ENCODE results near the gene WNT6.

Gene WNT6

DNA sequence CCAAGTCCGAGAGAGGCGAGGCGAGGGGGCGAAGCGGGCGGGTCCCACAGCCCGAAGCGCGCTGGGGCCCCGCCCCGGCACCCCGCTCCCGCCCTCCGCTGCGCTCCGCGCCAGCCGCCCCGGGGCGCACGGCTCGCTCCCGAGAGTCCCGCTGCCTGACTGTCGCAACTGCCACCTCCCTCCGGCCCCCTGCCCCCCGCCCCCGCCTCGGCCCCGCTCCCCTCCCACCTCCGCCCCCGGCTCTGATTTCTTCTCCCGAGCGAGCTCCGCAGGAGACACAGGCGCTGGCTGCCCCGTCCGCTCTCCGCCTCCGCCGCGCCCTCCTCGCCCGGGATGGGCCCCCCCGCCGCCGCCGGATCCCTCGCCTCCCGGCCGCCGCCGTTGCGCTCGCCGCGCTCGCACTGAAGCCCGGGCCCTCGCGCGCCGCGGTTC lies at the start of gene WNT6:
TSS of gene WNT6 (plus strand) at position 250 of the 432 bp plus-strand sequence. CDS start 233 bp downstream, outside the sequence.
- DNase-seq = no peak

GRCh38 chr2:218810256-218810655 lies 49.3 kb upstream of the WNT6 start:
- DNase-seq = no peak

DNA sequence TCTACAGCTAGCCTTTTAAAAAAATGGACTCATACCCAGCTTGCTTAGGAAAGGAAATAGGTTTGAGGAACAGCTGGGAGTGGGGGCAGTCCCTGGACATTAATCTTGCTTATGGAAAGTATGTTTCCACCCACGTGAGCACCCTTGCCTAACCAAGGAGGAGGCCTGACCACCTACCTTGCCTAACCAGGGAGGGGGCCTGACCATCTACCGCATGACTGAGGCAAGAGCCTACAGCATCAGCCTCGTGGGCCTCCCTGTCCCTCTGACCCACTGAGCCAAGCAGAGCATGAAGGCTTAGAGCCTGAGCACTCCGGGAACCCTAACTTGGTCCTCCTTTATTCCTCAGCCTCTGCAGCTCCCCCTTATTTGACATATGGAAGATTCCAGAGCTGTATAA lies 48.2 kb upstream of the WNT6 start:
- DNase-seq = no peak

DNA sequence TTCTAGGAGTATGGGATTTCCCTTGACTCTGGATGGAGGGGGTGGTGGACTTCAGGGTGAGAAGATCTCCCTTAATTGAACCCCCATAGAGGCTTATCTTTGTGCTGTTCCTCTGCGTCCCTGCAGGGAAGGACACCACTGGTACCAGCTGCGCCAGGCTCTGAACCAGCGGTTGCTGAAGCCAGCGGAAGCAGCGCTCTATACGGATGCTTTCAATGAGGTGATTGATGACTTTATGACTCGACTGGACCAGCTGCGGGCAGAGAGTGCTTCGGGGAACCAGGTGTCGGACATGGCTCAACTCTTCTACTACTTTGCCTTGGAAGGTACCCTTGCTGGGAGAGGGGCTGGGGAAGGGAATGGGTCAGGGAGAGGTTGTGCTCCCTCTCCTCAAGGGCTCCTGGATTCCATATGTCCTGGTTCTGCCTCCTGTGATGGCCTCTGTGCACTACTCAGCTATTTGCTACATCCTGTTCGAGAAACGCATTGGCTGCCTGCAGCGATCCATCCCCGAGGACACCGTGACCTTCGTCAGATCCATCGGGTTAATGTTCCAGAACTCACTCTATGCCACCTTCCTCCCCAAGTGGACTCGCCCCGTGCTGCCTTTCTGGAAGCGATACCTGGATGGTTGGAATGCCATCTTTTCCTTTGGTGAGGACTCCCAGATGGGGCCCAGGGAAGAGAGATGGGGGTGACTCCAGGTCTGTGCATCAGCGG lies 47.3 kb upstream of the WNT6 start:
- DNase-seq = no peak

- no peak for DNase-seq
Measured at GRCh38 chr2:218812861-218813260, 46.7 kb upstream of the WNT6 start.

DNA sequence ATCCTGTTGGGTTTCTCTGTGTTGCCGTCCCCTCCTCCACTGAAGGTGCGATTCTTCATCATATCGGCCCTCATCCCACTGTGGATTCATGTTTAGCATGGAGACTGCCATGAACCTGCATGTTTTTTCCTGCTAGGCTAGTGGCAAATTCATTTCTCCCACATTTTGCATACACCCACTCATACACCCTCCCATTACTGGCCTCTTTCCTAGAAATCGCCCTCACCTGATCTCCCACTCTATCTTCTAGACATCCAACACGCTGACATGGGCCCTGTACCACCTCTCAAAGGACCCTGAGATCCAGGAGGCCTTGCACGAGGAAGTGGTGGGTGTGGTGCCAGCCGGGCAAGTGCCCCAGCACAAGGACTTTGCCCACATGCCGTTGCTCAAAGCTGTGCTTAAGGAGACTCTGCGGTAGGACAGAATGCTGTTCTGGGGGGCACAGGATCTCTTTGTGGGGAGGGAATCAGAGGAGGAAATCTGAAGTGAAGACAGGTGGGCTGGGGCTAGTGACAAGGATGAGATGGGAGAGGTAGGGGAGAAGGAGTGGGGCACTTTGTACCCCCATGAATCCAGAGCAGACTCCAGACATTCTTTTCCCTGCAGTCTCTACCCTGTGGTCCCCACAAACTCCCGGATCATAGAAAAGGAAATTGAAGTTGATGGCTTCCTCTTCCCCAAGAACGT lies 45.7 kb upstream of the WNT6 start:
- no peak for DNase-seq

- DNase-seq = no peak
Measured at GRCh38 chr2:218814540-218815243, 44.9 kb upstream of the WNT6 start.

DNA sequence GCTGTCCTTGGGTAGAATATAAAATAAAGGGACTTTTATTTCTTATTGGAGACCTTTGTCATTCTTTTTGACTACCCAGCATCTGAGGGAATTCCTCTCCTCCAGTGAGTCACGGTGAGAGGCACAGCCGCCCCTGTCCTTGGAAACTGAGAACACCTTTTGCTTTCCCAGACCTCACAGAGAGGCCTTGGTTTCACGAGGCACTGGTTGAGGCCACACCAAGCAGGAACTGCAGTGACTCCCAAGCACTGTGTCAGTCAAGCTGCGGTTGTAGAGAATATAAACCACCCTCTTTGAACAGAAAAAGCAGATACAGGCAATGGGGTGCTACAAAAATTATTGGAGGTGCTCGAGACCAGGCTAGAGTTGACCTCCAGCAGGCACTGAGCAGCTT lies 44.4 kb upstream of the WNT6 start:
- DNase-seq = no peak

DNA sequence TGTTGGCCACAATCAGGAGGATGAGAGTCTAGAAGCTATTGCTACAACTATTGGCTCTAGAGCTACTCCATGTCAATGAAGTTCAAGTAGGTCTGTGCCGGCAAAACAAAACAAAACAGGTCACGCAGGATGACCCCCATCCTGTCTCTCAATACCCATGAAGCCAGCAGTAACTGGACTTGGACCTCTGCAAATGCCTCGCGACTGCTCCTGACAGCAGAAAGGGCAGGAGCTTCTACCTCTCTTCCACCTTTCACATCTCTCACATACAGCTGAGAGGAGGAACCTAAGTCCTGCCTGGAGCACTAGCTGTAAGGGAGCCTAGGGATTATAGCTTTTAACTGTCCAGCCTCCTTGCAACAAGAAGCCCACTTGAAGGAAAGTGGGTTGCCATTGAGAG lies 44.0 kb upstream of the WNT6 start:
- DNase-seq = no peak

- no peak for DNase-seq
Measured at GRCh38 chr2:218816561-218817011, 43.0 kb upstream of the WNT6 start.

- DNase-seq = no peak
Measured at GRCh38 chr2:218819093-218819492, 40.5 kb upstream of the WNT6 start.

GRCh38 chr2:218820746-218821369 lies 38.7 kb upstream of the WNT6 start:
- DNase-seq = no peak

DNA sequence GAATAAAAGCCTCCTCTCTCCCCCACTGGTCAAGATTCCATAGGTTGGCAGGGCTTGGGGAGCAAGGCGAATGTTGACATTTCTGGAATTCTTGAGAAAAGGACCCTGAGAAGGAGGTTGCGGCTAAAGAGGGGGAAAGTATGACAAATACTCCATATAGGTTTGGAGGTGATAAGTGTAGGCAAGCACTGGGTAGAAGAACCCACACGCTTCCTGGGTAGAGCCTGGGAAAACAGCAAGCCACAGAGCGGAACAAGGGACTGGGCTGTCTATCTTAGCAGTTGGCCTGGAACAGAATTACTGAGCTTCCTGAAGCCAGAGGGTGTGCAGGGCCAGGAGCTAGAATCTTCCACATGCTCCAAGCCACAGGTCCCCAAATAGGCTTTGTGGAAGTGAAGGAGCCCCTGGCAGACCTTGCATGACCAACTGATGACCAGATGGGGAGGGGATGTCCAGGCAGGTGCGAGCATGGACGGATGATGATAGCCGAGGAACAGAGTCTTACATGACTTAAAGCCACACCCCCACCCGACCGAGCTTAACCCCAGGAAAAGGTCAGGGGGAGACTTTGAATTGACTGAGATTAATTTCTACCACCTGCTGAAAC lies 37.9 kb upstream of the WNT6 start:
- DNase-seq = no peak

DNA sequence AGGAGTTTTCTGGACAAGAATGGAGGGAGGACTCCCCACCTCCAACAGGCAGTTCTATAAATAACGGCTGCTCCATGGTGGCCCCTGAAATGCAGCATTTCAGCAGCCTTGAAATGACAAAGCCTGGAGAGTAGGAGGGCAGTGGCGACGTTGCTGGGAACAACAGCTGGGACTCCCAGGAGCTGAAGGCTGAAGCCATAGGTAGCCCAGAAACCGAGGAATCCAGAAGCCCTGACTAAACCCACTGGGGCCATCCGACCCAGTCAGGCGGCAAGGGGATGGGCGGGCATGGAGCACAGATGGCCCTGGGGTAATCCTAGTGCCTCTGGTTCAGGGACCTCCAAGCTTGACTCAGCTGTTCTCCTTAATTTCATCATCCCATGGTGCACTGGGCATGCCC lies 37.0 kb upstream of the WNT6 start:
- no peak for DNase-seq

DNA sequence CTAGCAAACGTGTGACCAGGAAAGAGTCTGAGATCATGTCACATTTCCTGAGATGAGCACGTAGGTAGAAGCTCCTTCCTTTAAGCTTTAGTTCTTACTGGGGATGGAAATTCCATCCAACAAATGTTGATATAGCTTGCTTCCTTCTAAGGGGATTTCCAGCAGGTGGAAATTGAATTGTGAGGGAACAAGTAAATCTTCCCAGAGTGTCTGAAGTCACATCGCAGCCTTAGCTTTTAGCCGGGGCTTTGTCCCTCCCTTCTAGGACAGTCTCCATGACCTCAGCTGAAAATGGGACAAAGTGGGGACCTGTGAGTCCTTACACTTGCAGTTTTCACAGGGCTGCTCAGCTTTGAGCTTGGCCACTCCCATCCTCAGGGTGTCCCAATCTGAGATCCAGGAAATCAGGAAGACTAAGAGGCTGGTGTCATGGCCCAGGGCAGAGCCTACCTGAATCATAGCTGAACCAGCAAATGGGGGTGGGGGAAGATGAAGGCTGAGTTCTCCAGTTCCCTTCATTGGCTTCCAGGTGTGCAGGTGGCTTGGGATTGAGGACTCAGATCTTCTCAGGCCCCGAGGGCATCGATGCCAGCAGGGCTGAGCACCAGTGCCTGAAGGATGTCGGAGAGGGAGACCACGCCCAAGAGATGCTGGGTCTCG lies 36.3 kb upstream of the WNT6 start:
- DNase-seq = no peak

- DNase-seq = no peak
Measured at GRCh38 chr2:218824004-218824403, 35.6 kb upstream of the WNT6 start.

GRCh38 chr2:218826791-218827190 lies 32.8 kb upstream of the WNT6 start:
- DNase-seq = no peak

DNA sequence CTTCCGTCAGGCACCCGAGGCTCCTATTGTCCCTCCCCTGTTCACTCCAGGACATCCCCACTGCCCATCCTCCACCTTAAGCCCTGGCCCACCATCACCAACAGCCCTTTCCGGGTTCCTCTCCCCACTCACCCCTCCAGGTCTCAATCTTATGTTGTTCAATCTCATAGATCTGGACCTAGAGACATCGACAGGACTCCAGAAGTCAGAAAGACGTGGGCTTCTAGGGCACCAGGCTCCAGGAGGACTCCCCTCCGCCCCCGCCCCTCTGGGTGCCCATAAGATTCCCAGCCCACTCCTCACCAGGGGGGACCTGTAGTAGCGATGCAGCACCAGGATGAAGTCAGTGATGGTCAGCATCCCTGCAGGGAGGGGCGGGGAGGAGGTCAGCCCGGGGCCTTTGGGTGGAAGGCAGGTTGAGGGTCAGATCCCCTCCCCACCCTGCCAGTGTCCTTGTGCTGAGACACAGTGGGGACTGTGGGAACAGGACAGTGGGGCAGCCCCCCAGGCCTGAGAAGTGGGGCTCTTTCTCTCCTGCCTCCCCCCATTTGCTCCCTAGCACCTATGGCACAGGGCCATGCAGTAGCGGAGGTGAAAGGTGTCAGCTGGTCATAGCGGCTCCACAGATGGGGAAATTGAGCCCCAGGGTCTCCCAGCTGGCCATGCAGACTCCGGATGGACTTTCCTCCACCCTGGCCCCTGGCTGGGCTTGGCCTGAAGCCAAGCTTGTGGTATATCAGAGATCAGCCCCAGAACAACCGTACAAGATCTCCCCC lies 31.7 kb upstream of the WNT6 start:
- no peak for DNase-seq

DNA sequence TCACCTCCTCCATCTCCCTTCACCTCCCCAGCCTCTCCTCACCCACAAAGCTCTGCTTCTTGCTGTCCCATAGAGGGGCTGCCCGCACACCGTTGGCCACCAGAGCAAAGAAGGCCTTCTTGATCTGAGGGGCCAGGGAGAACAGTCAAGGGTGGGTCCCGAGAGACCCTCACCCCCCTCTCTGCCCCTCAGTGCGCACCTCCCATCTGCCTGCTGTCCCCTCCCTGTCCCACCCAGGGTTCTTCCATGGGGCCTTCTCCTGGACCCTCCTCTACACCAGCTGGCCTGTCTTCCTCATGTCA lies 31.2 kb upstream of the WNT6 start:
- no peak for DNase-seq

DNA sequence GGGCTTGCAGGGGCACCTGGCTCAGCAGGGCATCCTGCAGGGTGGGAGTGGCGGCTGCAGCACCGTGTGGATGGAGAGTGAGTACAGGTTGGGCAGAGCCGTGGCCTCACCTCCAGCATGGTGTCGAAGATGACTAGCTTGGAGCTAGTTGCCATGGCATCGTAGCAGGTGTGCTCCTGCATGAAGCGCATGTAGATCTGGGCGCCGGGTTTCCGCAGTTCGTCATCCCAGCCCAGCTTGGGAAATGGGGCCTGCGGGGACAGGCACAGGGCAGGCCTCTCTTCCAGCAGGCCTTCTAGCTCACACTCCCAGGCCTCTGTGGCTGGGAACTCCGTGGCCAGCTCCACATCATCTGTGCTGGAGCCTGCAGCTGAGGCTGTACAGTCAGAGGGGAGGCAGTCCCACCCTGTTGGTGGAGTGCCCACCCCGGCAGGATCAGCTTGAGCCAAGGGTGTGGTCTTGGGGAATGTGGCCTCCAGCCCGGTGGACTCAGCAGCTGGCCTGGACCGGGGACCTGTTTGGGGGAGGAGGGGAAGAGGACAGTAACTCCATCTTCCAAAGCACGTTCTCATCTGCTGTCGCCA lies 29.6 kb upstream of the WNT6 start:
- DNase-seq = no peak

DNA sequence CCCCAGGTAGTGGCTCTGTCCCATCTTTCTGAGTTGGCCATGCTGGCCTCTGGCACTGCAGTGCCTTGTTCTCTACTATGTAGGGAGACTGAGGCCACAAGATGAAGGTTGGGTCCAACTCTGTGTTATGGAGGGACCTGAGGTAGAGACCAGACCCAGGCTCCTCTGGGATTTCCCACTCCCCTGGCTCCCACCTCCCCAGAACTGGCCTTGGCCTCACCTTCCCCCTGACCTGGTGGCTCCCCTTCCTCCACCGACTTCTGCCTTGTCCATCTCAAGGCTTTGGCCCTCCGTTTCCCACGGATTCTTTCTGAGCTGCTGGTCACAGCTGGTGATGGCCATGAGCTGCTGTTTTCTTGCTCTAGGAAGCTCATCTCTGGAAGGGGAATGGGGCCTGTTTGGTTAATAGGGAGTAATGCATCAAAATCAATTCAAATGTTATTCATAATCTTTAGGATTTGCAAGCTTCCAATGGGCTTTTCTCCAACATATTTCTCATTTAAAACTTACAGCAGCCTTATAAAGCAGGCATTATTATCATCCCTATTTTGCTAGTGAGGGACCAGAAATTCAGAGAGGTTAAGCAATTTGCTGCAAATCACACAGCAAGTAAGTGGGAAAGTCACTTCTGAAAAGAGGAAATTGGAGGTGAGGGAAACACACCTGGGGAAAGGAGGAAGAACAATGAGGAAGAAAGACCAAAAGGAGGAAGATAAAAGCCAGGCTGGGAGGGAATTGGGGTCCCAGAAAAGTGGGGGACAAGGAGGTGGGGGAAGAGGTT lies 28.9 kb upstream of the WNT6 start:
- DNase-seq = no peak
